HT1080 (cell line): ENCODE results near the gene NOXRED1. TPM values are rescaled to one million over a fixed set of nuclear protein-coding genes. Genes with fewer than 3 reads are reported as not detected.
A peak's percentile ranks its signal among the peaks of the same experiment; 100 is the strongest.
"Not testable (repeated sequence)": the region's sequence is repeated elsewhere in the genome, so short reads cannot be mapped to it uniquely, and the experiment has no call there.

Experiments used
- DNase-seq: peaks from one replicate; pipeline ENCODE4 v3.0.0-alpha.2; 2015; ENCODE audit warnings: low read depth
- polyA plus RNA-seq, 2 experiments: library from polyadenylated mRNA; depleted of rRNA; stranded (reverse); fragments of >200 nt; gene quantifications; 2 replicates each; pipeline ENCODE4 v1.2.3, GENCODE V29; 2015
- total RNA-seq: library from RNA; depleted of rRNA; stranded (reverse); fragments of >200 nt; shearing (Covaris generic); gene quantifications from 2 replicates; pipeline ENCODE4 v1.2.3, GENCODE V29; 2014; rRNA removed

Gene NOXRED1, protein sequence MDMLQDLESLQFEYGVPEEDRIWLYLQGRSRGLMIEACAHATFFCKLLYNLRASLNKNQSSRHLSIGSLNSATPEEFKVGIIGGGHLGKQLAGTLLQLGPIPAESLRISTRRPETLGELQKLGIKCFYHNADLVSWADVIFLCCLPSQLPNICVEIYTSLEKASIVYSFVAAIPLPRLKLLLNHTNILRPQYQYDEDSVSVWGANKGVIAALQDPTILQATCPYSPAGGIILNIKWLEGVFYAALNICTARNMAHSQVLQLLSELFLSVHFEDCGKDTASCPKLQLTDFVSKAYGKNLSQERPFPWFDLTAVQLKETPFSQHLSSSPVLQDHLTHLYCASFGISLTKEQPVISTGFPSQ
- 0.07 TPM in 1 of 2 replicates, not detected in the other for total RNA-seq
- polyA plus RNA-seq (2015; cell fraction: cytosol; rRNA removed) = 0.15 and 0.21 TPM in 2 replicates
- polyA plus RNA-seq (2015; cell fraction: nucleus; rRNA removed) = 1.3 and 2.3 TPM in 2 replicates

DNA sequence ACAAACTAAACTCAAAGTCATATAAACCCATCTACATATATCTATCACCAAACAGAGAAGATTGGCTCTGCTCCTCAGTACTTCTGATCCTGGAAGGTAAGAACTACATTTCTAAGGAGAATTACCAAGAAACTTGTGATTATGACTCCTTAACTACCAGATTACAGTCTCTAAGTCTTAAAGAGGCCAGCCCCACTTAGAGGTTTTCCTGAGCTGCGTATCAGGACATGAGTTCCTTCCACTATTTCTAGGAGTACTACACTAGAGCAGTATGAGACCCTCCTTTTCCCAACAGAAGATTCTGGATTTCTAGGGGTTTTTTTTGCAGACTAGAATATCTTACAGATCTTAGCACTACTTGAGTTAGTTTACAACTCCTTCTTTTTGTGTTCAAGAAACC is at the start of gene NOXRED1:
Gene NOXRED1, minus strand, starts transcription at position 101 of the 400 bp plus-strand sequence. CDS start 634 bp downstream, outside the sequence.
- no peak for DNase-seq

DNA sequence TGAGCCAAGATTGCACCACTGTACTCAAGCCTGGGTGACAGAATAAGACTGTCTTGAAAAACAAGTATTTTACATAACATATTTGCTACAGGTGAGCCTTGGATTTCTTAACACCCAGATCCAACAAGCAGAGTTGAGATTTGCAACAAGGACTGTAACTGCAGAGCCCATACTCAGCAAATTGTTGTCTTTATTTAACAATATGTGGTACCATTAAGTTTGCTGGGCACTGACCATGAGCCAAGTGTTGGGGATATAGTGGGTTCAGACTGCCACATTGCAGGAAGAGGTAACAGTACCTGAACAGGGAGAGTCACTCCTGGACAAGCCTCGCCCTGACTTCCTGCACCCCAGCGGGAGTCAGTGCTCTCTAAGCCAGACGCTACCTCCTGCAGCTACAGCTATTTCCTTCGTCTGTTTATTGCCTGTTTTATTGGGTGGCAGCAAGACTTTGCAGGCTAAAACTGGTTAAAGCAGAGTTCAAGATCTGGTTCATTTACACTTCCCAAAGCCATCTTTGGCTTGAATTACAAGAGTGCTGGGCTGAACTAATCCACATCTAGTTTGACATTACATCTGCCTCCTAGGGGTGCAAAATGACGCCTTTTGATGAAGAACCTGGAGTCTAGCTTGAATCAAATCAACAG is 47.0 kb upstream of the NOXRED1 start:
- DNase-seq = no peak

DNA sequence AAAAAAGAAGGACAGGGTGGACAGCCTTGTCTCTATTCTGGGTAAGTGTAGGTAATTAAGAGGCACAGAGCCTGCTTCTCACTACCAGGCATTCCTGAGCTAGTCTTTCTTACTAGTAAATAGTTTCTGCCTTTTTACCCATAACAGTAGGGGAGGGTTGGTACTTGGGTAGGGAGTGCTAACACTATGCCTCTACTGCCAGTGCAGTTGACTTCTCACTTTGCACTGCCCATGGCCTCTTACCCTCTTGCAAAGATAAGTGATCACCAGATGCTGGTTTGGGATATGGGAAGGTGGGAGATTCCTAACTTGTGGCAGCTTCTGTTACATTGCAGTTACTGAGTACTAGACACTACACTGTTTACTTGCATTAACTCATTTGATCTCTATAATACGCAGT is 46.2 kb upstream of the NOXRED1 start:
- DNase-seq = no peak

DNA sequence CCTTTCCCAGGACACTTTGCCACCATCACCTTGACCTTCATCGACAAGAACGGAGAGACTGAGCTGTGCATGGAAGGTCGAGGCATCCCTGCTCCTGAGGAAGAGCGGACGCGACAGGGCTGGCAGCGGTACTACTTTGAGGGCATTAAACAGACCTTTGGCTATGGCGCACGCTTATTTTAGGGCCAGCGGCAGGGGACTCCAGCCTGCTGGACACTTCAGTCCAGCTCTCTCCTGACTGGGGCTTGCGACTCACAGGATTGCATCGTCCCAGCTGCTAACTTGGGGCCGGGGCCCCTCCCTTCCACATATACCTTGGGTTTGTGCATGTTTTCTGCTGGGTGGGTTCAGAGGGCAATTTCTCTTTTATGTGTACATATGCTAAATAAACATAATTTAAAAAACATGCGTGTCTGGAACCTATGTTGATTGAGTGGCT is 45.8 kb upstream of the NOXRED1 start:
- no peak for DNase-seq

DNA sequence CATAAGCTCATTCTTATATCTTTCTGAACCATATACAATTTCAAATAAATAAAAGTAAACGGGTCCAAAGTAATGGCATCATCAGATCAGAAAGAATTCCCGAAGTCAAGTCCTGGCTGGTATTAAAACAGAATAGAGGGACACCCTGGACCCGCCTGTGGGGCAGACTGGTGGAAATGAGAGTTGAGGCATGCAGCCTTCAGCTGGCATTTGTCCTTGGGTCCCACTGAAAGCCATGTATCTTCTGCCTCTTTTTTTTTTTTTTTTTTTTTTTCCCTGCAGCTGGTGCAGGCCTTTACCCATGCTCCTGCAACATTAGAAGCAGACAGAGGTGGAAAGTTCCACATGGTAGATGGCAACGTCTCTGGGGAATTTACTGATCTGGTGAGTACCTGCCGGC is 44.5 kb upstream of the NOXRED1 start:
- no peak for DNase-seq

DNA sequence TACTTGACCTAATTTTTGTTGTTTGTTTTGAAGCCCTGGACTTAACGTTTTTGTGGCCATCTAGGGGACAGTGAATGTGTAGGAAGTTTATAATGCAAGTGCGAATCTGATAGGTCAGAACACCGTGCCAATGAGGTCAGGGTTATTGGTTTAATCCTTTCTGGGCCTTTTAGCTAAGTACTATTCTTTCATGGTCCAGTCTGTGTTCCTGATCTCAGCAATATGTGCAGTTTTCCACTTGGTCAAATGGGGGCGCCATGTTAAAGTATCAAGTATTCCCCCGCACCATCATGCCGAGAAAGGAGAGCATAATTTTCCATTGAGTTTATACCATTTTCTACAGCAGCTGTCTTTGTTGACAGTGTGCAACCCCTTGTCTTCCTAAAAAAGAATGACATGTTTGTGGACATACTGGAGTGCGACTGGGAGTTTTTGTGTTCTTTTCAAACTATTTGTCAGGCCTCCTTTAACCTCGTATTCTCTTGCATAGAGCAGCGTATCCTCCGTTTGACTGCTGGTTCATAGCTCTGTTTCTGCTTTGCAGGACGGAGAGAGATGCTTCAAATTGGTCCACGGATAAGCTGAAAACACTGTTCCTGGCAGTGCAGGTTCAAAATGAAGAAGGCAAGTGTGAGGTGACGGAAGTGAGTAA is 35.9 kb upstream of the NOXRED1 start:
- DNase-seq = peak; percentile 59

DNA sequence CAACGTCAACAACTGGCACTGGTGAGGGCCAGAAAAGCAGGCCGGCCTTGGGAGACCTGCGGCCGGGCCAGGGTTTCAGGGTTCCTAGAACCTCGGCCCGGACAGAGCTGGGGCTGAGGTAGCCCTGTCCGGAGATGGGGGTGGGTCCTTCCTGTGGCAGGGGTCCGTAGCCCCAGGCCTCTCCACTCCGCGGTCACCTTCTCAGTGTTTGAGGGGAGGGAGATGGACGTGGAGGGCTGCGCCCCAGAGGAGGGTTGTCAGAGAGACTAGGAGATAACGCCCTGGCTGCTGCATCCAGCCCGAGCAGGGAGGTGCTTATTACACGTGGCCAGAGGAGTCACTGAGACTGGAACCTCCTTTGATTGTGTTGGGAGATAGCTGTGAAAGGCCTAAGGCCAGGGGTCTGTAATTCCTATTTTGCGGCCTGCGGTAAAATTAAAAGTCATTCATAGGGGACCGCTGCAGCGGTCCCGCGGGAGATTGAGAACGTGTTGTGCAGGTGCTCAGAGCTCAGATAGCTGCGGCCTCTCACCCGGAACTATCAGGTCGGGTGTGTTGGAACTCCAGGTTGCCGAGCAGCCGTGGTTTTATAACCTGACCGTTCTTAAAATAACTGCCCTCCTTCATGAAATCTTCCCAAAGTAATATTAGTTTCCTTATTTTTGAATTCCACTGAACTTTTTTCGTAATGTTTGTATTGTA is 35.1 kb upstream of the NOXRED1 start:
- DNase-seq = peak; percentile 33

DNA sequence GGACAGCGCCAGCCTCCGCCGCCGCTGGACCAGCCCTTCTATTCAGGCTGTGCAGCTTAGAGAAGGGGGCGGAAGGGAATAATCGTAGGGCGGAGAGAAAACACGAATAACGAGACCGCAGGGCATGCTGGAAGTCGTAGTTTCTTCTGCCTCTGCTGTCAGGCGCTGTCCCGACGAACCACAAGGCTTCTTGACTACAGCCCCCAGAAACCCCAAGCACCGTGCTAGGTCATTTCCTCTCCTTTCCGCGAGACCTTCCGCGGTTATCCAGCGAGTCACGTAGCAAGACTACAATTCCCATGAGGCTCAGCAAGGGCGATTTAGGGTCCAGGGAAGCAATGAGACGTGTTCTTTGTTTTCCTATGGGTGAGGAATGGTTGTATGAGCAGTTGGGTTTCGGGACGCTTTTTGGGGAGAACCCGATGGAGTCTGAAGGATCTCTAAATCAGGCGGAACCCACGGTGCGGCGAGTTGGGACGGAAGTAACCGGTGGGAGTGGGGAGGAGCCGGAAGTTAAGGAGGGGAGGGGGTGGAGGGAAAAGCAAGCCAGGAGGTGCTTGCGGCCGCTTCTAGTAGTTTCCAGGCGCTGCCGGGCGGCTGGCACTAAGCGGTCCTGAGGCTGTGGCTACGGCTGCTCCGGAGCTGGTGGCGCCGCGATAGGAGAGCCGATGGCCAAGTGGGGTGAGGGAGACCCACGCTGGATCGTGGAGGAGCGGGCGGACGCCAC is 34.4 kb upstream of the NOXRED1 start, which contains the start of the genes AHSA1 and VIPAS39:
Gene AHSA1, plus strand, starts transcription at position 572 of the 727 bp plus-strand sequence. Its CDS starts 97 bp downstream, at position 669.
Gene VIPAS39, minus strand, starts transcription at position 80 of the 727 bp plus-strand sequence. CDS start 3,499 bp downstream, outside the sequence.
- peak; percentile 99 for DNase-seq

DNA sequence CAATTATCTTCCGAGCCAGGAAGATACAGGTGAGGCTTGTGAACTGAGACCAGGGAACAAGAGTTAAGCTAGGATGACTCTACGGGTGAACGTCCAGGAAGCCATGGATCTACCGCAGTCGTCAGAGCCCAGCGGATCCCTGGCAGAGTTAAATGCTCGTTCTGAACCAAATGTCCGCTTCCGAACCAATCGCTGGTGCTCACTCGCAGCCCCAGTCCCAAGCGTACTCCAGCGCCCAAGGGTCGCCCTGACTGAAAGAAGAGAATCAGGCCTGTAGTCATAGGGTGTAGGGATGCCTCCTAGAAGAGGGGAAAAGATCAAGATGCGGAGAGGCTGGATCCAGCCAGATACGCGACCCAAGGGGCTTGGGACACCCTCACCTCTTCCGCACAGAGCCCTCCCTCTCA is 33.8 kb upstream of the NOXRED1 start:
- no peak for DNase-seq

DNA sequence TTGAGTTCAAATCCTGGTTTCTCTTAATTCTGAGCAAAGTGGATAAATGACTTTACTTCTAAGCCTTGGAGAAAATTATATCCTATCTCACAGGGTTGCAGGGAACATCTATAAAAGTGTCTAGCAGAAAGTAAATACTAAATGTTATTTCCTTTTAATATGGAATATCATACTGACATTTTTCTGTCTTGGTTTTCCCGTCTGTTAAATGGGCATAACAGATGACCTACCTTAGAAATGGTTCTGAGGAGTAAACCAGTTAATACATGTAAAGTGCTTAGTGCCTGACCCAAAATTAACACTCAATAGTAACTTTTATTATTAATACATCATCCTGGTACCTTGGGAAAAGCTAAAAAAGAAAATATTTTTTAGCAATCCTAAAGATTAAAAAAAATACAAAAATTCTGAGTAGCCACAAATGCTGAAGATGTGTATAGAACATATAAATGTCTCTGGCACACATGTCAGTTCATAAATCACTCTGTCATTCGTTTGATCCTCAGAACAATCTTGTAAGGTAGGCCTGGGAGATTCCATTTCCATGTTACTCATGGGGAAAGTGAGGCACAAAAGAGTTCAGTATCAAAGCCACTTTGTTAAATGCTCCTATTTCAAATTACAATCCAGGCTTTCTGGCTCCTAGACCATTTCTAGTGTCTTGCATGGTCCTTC is 32.8 kb upstream of the NOXRED1 start:
- no peak for DNase-seq

DNA sequence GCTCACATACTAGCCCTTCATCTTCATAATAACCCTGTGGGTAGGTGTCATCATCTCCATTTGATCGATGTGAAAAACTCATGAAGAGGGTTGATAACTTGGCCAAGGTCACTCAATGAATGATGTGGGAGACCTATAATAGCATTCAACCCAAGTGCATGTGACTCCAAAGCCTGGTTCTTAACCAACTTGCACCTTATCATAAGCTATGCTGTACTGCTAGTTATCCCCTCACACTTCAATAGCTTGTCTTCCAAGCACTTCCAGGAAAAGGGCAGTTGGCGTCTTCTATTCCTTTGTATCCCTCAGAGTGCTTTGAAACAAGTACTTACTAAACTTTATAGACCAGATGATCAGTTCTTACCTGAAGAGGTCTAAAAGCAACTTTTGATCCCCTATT is 18.9 kb upstream of the NOXRED1 start:
- DNase-seq = no peak

DNA sequence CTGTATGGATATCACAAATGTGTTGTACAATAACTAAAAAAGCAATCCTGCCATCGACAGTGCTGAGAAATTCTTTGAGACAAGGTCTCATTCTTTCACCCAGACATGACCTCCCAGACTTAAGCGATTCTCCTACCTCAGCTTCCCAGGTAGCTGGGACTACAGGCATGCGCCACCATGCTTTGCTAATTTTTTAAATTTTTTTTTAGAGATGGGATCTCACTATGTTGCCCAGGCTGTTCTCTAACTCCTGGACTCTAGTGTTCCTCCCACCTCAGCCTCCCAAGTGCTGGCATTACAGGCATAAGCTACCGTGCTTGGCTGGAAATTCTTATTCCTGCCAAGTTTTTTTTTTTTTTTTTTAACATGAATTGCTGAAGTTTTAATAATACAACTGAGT is 16.5 kb upstream of the NOXRED1 start:
- no peak for DNase-seq

DNA sequence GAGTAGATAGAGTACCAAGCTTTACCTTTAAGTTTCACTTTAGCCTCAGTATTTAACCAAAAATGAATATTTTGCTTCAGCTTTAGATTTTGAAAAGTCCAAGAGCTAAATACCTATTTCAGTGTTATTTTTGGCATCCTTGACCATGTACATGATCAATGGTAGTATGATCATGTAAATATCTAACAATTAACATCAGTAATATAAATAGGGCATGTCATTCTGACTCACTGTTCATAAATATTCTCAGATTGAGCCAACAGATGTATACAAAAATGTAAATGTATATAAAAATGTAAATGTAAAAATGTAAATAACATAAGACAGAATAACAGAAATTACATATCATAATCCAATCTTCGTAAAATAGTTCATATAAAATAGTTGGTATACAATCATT is 15.3 kb upstream of the NOXRED1 start:
- DNase-seq = no peak

DNA sequence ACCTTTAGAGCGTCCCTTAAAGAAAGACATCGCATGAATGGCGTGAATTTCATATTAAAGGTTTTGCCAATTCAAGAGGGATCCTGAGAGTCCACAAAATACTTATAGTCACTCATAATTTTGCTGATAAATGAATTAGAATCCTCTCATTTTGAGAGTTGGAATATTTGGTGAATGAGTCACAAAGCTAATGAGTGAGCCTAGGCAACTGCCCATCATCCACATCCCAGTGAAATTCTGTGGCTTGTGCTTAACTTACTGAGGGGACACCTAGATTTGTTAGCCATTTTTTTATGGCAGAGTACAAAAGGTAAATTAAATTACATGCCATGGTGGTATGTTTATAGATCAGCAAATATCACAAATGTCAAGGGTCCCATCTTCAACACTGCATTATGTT is 12.7 kb upstream of the NOXRED1 start:
- DNase-seq = peak; percentile 37

DNA sequence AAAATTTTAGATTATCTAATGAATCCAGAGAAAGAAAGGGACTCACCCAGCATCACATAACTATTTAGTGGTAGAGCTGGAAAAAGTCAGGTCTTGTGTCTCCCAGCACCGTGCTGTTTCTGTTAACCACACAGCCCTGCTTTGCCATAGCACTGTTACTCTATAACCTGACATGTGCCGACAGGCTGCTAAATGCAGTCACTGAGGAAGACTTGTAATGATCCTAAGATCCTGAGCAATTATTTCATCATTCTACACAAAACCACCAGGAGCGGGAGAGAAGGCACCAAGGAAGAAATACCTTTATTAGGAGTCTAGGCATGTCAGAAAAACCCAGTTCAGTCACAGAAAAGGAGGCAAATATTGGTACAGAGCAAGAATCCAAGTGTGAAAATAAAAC is 3.1 kb upstream of the NOXRED1 start:
- DNase-seq = no peak

DNA sequence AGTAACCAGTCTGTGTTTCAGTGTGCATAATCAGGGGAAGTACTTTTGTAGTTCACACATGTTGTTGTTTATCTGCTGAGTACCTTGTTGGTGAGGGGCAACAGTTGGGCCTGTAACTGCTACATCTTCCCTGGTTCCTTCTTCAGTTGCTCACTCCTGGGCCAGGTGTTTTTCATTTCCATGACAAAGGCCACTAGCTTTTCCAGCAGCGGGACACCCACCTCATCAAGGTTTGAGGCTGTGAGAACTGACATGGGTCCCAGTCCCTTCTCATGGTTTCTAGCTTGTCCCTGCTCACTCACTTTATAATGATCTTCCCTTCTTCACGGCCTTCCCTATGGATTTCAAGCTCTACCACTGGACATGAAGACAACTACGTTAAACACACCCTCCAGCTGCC is 1.5 kb upstream of the NOXRED1 start:
- no peak for DNase-seq

DNA sequence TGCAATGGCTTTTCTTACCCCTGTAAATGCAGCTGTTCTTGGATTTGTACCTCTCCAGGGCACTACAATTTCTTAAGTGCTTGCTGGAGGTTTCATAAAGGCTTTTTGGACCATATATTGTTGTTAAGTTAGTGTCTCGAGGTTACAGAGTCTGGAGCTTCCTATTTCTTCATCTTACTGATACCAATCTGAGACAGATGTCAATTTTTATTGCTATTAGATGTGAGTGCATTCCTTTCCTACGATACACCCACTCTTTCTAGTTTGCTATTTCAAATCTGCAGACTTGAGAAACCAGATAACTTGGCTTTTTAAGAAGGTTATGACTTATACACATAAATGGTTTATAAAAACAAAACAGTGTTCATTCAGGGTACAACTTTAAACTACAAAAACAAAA is 2.1 kb downstream of the NOXRED1 start:
- no peak for DNase-seq

DNA sequence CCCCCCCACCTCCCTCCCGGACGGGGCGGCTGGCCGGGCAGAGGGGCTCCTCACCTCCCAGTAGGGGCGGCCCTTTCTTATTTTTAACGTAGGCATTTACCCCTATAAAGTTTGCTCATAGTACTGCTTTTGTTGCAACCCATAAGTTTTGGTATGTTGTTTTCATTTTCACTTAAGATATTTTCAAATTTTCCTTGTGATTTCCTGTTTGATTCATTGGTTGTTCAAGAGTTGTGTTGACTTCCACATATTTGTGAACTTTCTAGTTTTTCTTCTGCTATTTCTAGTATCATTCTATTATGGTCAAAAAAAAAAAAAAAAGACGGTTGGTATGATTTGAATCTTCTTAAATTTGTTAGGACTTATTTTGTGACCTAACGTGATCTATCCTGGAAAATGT is 6.5 kb downstream of the NOXRED1 start:
- DNase-seq = no peak

DNA sequence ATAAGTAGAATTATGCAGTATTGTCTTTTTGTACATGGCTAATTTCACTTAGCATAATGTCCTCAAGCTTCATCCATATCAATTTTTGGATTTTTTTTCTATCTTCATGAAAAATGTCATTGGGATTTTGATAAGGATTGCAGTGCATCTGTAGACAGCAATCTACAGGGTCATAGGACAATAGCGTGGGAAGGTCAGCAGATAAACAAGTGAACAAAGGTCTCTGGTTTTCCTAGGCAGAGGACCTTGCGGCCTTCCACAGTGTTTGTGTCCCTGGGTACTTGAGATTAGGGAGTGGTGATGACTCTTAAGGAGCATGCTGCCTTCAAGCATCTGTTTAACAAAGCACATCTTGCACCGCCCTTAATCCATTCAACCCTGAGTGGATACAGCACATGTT is 7.2 kb downstream of the NOXRED1 start:
- DNase-seq = not testable (repeated sequence)
